ENCODE results near the gene SLC7A9. TPM values are rescaled to one million over a fixed set of nuclear protein-coding genes. Genes with fewer than 3 reads are reported as not detected.

The SLC7A9 gene
- total RNA-seq, 2 experiments from 2014 or later: not detected

- TF ChIP-seq, protein P1, sequence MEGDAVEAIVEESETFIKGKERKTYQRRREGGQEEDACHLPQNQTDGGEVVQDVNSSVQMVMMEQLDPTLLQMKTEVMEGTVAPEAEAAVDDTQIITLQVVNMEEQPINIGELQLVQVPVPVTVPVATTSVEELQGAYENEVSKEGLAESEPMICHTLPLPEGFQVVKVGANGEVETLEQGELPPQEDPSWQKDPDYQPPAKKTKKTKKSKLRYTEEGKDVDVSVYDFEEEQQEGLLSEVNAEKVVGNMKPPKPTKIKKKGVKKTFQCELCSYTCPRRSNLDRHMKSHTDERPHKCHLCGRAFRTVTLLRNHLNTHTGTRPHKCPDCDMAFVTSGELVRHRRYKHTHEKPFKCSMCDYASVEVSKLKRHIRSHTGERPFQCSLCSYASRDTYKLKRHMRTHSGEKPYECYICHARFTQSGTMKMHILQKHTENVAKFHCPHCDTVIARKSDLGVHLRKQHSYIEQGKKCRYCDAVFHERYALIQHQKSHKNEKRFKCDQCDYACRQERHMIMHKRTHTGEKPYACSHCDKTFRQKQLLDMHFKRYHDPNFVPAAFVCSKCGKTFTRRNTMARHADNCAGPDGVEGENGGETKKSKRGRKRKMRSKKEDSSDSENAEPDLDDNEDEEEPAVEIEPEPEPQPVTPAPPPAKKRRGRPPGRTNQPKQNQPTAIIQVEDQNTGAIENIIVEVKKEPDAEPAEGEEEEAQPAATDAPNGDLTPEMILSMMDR (IDR thresholded peaks at IDR 0.05): no peak
- Mint-ChIP-seq H3K4me1 (ENCODE audit: low read depth) (no peaks in the 10 kb centered on the region), H3K27me3 (no peaks in the 10 kb centered on the region), H3K4me3 (no peak overlapping the region), H3K27ac (no peak overlapping the region), H3K9me3 (no peaks in the 10 kb centered on the region), H3K36me3 (ENCODE audit: low read depth) (no peaks in the 10 kb centered on the region)
- no peak for ATAC-seq
- no peak for DNase-seq
- ChIA-PET CTCF (interaction anchor here (1.8 kb wide), 1 partner anchor 12 kb away, joined by 4 read pairs; no protein-coding TSS in a partner anchor), POLR2A (interaction anchor here (0.8 kb wide), 1 partner anchor 17 kb away, joined by 3 read pairs; no protein-coding TSS in a partner anchor)
- intact Hi-C loops (cut with micrococcal nuclease): no loop called here
Measured at GRCh38 chr19:32830231-32831014, 39.1 kb downstream of the SLC7A9 start.

DNA sequence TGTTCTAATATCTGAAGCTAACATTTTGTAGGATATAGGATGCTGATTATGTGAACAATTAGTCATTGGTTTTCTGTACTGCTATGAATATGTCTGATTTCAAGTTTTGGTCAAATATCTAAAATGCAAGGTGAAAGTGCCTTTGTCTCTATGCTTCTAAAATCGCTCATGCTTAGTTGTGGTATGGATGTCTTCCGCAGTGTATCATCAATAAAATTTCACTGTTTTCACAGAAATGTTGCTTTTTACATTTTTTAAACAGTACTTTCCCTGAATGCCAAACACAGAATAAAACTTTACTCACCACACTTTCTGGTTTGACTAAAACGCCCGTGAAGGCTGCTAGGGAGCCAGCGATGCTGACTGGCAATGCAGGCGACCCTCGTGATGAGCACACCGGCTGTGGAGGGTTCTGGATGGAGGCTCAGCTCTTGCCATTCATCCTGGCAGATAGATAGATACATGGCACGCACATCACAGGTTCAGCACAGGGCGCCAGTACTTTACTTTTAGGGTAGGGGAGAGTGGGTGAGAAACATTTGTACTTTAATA is 40.1 kb downstream of the SLC7A9 start:
- ChIA-PET POLR2A (interaction anchor here (0.7 to 0.8 kb wide), 2 partner anchors 14 to 16 kb away, joined by 3 read pairs; no protein-coding TSS in a partner anchor), CTCF (interaction anchor here (0.8 to 1.8 kb wide), 3 partner anchors 8 to 13 kb away, joined by 3 to 4 read pairs (median 4); no protein-coding TSS in a partner anchor)
- DNase-seq: no peak
- Mint-ChIP-seq H3K27ac (no peak overlapping the region), H3K4me1 (ENCODE audit: low read depth) (no peaks in the 10 kb centered on the region), H3K27me3 (peaks cover 5% of the 10 kb centered on the region), H3K9me3 (no peaks in the 10 kb centered on the region), H3K36me3 (ENCODE audit: low read depth) (no peaks in the 10 kb centered on the region), H3K4me3 (no peak overlapping the region)
- TF ChIP-seq, protein P1 (IDR thresholded peaks at IDR 0.05): no peak
- ATAC-seq: no peak
- intact Hi-C loops (cut with micrococcal nuclease): no loop called here

DNA sequence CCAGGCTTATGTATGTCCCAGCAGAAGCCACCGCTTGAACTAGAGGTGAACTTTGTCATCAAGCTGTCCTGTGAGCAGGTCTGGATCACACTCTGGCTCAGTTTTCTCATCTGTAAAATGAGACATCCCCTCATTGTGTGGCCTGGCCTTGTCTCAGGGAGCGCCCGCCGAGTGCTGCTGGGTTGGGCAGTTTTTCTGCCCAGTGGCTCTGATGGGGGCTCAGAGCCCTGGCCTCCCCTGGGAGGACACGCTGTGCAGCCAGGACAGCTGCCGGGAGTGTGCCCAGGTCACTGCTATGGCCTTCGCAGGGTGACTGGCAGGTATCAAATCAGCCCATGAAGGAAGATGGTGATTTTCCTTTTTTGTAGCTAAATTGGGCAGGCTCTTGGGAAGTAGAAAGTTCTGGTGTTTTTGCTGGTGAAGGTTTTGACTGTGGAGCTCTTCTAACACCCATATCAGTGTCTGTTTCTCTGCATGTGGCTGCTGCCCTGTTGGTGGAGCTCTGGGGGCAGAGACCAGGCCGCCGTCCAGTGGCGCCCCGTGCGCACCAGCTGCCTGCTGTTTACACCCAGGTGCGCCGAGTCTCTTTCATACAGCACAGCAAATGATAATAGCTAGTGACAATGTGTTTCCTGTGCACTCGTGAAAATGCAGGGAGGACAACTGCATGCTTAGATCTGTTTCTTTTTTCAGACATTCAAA is 40.8 kb downstream of the SLC7A9 start:
- no peak for DNase-seq
- H3K27ac Mint-ChIP-seq: no peak overlapping the region
- ChIA-PET CTCF (interaction anchor here (0.8 to 1.8 kb wide), 4 partner anchors 8 to 229 kb away, joined by 3 to 4 read pairs (median 4); no protein-coding TSS in a partner anchor), POLR2A (interaction anchor here (0.7 kb wide), 1 partner anchor 14 kb away, joined by 3 read pairs; no protein-coding TSS in a partner anchor)
- H3K27me3 Mint-ChIP-seq: peaks cover 8% of the 10 kb centered on the region
- ATAC-seq: no peak
- no peak overlapping the region for H3K4me3 Mint-ChIP-seq
- TF ChIP-seq, protein P1 (IDR thresholded peaks at IDR 0.05): no peak
- H3K9me3 Mint-ChIP-seq: no peaks in the 10 kb centered on the region
- no peaks in the 10 kb centered on the region for H3K4me1 Mint-ChIP-seq (ENCODE audit: low read depth)
- H3K36me3 Mint-ChIP-seq (ENCODE audit: low read depth): no peaks in the 10 kb centered on the region
- intact Hi-C loops (cut with micrococcal nuclease): no loop called here

DNA sequence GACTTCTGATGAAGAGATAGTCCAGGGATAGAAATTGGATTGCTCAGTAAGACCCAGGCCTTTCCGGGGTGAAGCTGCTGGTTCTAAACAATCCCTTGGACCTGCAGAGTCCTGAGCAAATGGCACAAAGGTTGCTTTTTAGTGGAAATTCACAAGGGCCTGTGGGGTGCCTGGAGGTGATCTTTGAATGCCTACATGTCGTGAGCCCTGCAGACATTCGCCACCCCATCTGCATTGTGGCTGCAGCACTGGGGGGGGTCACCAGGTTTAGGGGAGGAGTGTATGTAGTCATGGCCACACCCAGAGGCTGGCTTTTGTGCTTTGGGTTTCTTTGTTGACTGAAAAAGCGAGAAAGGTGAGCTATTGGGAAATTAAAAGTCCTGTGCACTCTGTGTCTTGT is 41.4 kb downstream of the SLC7A9 start:
- POLR2A ChIA-PET: no interaction called here
- Mint-ChIP-seq H3K4me1 (ENCODE audit: low read depth) (no peaks in the 10 kb centered on the region), H3K4me3 (no peak overlapping the region), H3K27me3 (peaks cover 12% of the 10 kb centered on the region), H3K9me3 (no peaks in the 10 kb centered on the region), H3K27ac (no peak overlapping the region), H3K36me3 (ENCODE audit: low read depth) (no peaks in the 10 kb centered on the region)
- CTCF ChIA-PET: interaction anchor here (1.0 kb wide), 1 partner anchor 228 kb away, joined by 3 read pairs; no protein-coding TSS in a partner anchor
- ATAC-seq: no peak
- TF ChIP-seq, protein P1 (IDR thresholded peaks at IDR 0.05): no peak
- intact Hi-C loops (cut with micrococcal nuclease): no loop called here
- DNase-seq: no peak
